Liver (tissue), 9 donors: ENCODE data around the gene ADA. TPM values are rescaled to one million over a fixed set of nuclear protein-coding genes. Genes with fewer than 3 reads are reported as not detected.

Experiments used
- DNase-seq: peaks from one replicate; pipeline ENCODE4 v3.0.0-alpha.2; 2017; ENCODE audit warnings: low spot score
- H3K27ac ChIP-seq, 2 donors: one replicate each; pipeline ENCODE4 v1.7.0; 2013; ENCODE audit warnings: inconsistent platforms in 2 of 2, low read length in 2 of 2, control low read depth in 1 of 2, low read depth in 1 of 2, mild to moderate bottlenecking in 1 of 2
- H3K27me3 ChIP-seq, 4 donors: one replicate each; pipeline versions ENCODE4 v1.6.1 to v1.7.0; 2013; ENCODE audit warnings: low read length in 3 of 4, inconsistent platforms in 1 of 4, mild to moderate bottlenecking in 1 of 4, moderate library complexity in 1 of 4; ENCODE audit not compliant: control insufficient read depth in 4 of 4, insufficient read depth in 4 of 4
- H3K36me3 ChIP-seq, 4 donors: one replicate each; pipeline versions ENCODE4 v1.6.1 to v1.7.0; 2013; ENCODE audit warnings: low read length in 3 of 4, mild to moderate bottlenecking in 3 of 4, low read depth in 1 of 4, moderate library complexity in 1 of 4; ENCODE audit not compliant: control insufficient read depth in 4 of 4, insufficient read depth in 3 of 4
- H3K4me1 ChIP-seq, 4 donors: one replicate each; pipeline versions ENCODE4 v1.6.1 to v1.7.0; 2013; ENCODE audit warnings: low read length in 3 of 4, mild to moderate bottlenecking in 3 of 4, moderate library complexity in 1 of 4; ENCODE audit not compliant: control insufficient read depth in 4 of 4, insufficient read depth in 4 of 4
- H3K4me3 ChIP-seq, 3 donors: one replicate each; pipeline versions ENCODE4 v1.6.1 to v1.7.0; 2013; ENCODE audit warnings: low read length in 3 of 3, control low read depth in 1 of 3, low read depth in 1 of 3, mild to moderate bottlenecking in 1 of 3
- H3K9ac ChIP-seq, 2 donors: one replicate each; pipeline ENCODE4 v1.7.0; 2013; ENCODE audit warnings: low read length in 2 of 2, mild to moderate bottlenecking in 2 of 2, moderate library complexity in 2 of 2, control low read depth in 1 of 2, low read depth in 1 of 2
- H3K9me3 ChIP-seq, 4 donors: one replicate each; pipeline versions ENCODE4 v1.6.1 to v1.7.0; 2013; ENCODE audit warnings: low read length in 3 of 4; ENCODE audit not compliant: control insufficient read depth in 4 of 4
- ATF3 ChIP-seq: IDR thresholded peaks from 2 replicates; pipeline ENCODE4 v1.6.1; 2016; ENCODE audit warnings: antibody characterized with exemption
- CTCF ChIP-seq: fragments of 150-350 bp; IDR thresholded peaks from 2 replicates; pipeline ENCODE4 v1.5.1; 2017; ENCODE audit warnings: improper control_type of control experiment, low read depth, low read length; ENCODE audit not compliant: missing input control
- EGR1 ChIP-seq, 2 donors: IDR thresholded peaks; 2 replicates each; pipeline ENCODE4 v1.6.1; 2016 to 2018; ENCODE audit warnings: antibody characterized with exemption in 2 of 2, low read depth in 2 of 2
- FOXA1 ChIP-seq: IDR thresholded peaks from 2 replicates; pipeline ENCODE4 v1.6.1; 2016; ENCODE audit warnings: antibody characterized with exemption
- FOXA2 ChIP-seq: IDR thresholded peaks from 2 replicates; pipeline ENCODE4 v1.6.1; 2016; ENCODE audit warnings: antibody characterized with exemption
- GABPA ChIP-seq, 2 donors: IDR thresholded peaks in 1 of 2; conservative IDR thresholded peaks in 1 of 2; 2 replicates each; pipeline ENCODE4 v1.6.1; 2016; ENCODE audit warnings: antibody characterized with exemption in 2 of 2, mild to moderate bottlenecking in 1 of 2, moderate library complexity in 1 of 2
- HNF4A ChIP-seq, 2 donors: conservative IDR thresholded peaks; 2 replicates each; pipeline ENCODE4 v1.6.1; 2016; ENCODE audit warnings: antibody characterized with exemption in 2 of 2, mild to moderate bottlenecking in 2 of 2
- HNF4G ChIP-seq: IDR thresholded peaks from 2 replicates; pipeline ENCODE4 v1.6.1; 2016; ENCODE audit warnings: antibody characterized with exemption
- JUND ChIP-seq, 2 donors: IDR thresholded peaks; 2 replicates each; pipeline ENCODE4 v1.6.1; 2016; ENCODE audit warnings: antibody characterized with exemption in 2 of 2
- NR2F2 ChIP-seq: IDR thresholded peaks from 2 replicates; pipeline ENCODE4 v1.6.1; 2016; ENCODE audit warnings: antibody characterized with exemption
- RAD21 ChIP-seq, 2 donors: IDR thresholded peaks; 2 replicates each; pipeline ENCODE4 v1.6.1; 2016; ENCODE audit warnings: antibody characterized with exemption in 2 of 2, mild to moderate bottlenecking in 2 of 2
- REST ChIP-seq: IDR thresholded peaks from 2 replicates; pipeline ENCODE4 v1.6.1; 2016; ENCODE audit warnings: antibody characterized with exemption, mild to moderate bottlenecking
- RXRA ChIP-seq, 2 donors: IDR thresholded peaks; 2 replicates each; pipeline ENCODE4 v1.6.1; 2017 to 2018; ENCODE audit warnings: antibody characterized with exemption in 2 of 2, mild to moderate bottlenecking in 1 of 2
- SP1 ChIP-seq: IDR thresholded peaks from 2 replicates; pipeline ENCODE4 v1.6.1; 2018; ENCODE audit warnings: antibody characterized with exemption, mild to moderate bottlenecking
- TAF1 ChIP-seq: conservative IDR thresholded peaks from 2 replicates; pipeline ENCODE4 v1.6.1; 2016; ENCODE audit warnings: antibody characterized with exemption, mild to moderate bottlenecking
- YY1 ChIP-seq: IDR thresholded peaks from 2 replicates; pipeline ENCODE4 v1.6.1; 2016; ENCODE audit warnings: antibody characterized with exemption, mild to moderate bottlenecking
- ZBTB33 ChIP-seq: IDR thresholded peaks from 2 replicates; pipeline ENCODE4 v1.6.1; 2016; ENCODE audit warnings: antibody characterized with exemption
- WGBS: extraction: QIAGEN DNeasy Blood & Tissue Kit; methylation state at CpG from one replicate; pipeline ENCODE4 v1.1.7; 2013; 5-methylcytosine and 5-hydroxymethylcytosine counted together
- polyA plus RNA-seq, 2 donors: library from polyadenylated mRNA; stranded (reverse) in 1 of 2; unstranded in 1 of 2; fragments of 200-250 nt in 1 of 2; fragments of >200 nt in 1 of 2; fragmentation: Nextera tagmentation in 1 of 2; extraction: Ambion mirVana in 1 of 2; gene quantifications; one replicate each; pipeline versions ENCODE4 v1.2.1 to v1.2.3, GENCODE V29; 2013 to 2015
- total RNA-seq, 2 donors: library from RNA; depleted of rRNA; stranded (reverse); fragments of >200 nt; gene quantifications; one replicate each; pipeline ENCODE4 v1.2.3, GENCODE V29; 2014
- donor health status: healthy.
- donor health status: healthy.
- donor health status: healthy.
- donor health status: healthy.
- donor health status: healthy.

ADA gene
- total and polyA plus RNA-seq, 4 donors, result 2.9 to 7.7 (median 3.0) TPM

GRCh38 chr20:44624743-44625271, 26.7 kb downstream of the ADA start:
- 88% methylated on average over 6 of the region's 6 CpGs for WGBS
- H3K27ac ChIP-seq, result no peak overlapping the region
- no peaks in the 10 kb centered on the region for H3K27me3 ChIP-seq
- no peak overlapping the region for H3K9ac ChIP-seq
- TF ChIP-seq YY1 (no peak), HNF4G (no peak), HNF4A (conservative IDR thresholded peaks at IDR 0.05) (no peak), EGR1 (IDR thresholded peaks at IDR 0.05; ENCODE audit: low read depth in 2 of 2) (no peak), JUND (IDR thresholded peaks at IDR 0.05) (no peak), NR2F2 (no peak), TAF1 (no peak), SP1 (no peak), FOXA1 (no peak), RXRA (IDR thresholded peaks at IDR 0.05) (no peak), FOXA2 (no peak), ZBTB33 (no peak), RAD21 (IDR thresholded peaks at IDR 0.05) (no peak), CTCF (no peak), GABPA (IDR thresholded peaks at IDR 0.05 in 1 of 2, conservative IDR thresholded peaks at IDR 0.05 in 1 of 2) (no peak)
- no peak overlapping the region for H3K4me3 ChIP-seq
- H3K9me3 ChIP-seq, result peaks cover 0 to 3% (median under 1%) of the 10 kb centered on the region in 4 donors
- H3K4me1 ChIP-seq, result no peaks in the 10 kb centered on the region
- no peak for DNase-seq
- peaks cover 0 to 3% (median 2%) of the 10 kb centered on the region in 4 donors for H3K36me3 ChIP-seq

GRCh38 chr20:44624152-44624551, 27.3 kb downstream of the ADA start:
- 97% methylated on average over 4 of the region's 4 CpGs for WGBS
- Histone ChIP-seq H3K9me3 (peaks cover 0 to 3% (median under 1%) of the 10 kb centered on the region in 4 donors), H3K4me3 (no peak overlapping the region), H3K27me3 (no peaks in the 10 kb centered on the region), H3K36me3 (peaks cover 0 to 9% (median 4%) of the 10 kb centered on the region in 4 donors), H3K9ac (no peak overlapping the region), H3K4me1 (no peaks in the 10 kb centered on the region), H3K27ac (no peak overlapping the region)
- no peak for TF ChIP-seq HNF4G
- no peak for TF ChIP-seq TAF1
- no peak for TF ChIP-seq NR2F2
- no peak for TF ChIP-seq HNF4A (conservative IDR thresholded peaks at IDR 0.05)
- no peak for TF ChIP-seq SP1
- TF ChIP-seq RXRA (IDR thresholded peaks at IDR 0.05), result no peak
- no peak for TF ChIP-seq YY1
- no peak for TF ChIP-seq FOXA2
- TF ChIP-seq EGR1 (IDR thresholded peaks at IDR 0.05; ENCODE audit: low read depth in 2 of 2), result no peak
- no peak for TF ChIP-seq FOXA1
- no peak for TF ChIP-seq ATF3
- TF ChIP-seq REST, result no peak
- no peak for TF ChIP-seq JUND (IDR thresholded peaks at IDR 0.05)
- no peak for DNase-seq
